K562 (cell line): ENCODE measurements around the gene FARSA. TPM values are rescaled to one million over a fixed set of nuclear protein-coding genes. Genes with fewer than 3 reads are reported as not detected.
A peak's percentile ranks its signal among the peaks of the same experiment; 100 is the strongest.

Experiments
- ATAC-seq: fragments of 200-7000 bp; cut with Tn5 transposase; 3 replicates; pipeline ENCODE4 v1.9.1; 2020; ENCODE audit warnings: moderate library complexity
- BruUV-seq: library from RNA; stranded (reverse); fragments of 400-500 nt; replicated peaks from 2 replicates; lab custom pipeline; 2021; lab: Mats Ljungman, UMichigan
- CTCF ChIA-PET: fragments of 300-600 bp; formaldehyde crosslinking; extraction: SDS; loops from one replicate; lab custom pipeline; 2021; ENCODE audit warnings: low intra/inter-chr PET ratio; lab: Yijun Ruan, JAX
- POLR2A ChIA-PET: fragments of 300-600, 350-650 bp; sonication (Branson Sonifier 250); formaldehyde crosslinking; extraction: SDS; loops from one replicate; lab custom pipeline; 2021; ENCODE audit warnings: antibody characterized with exemption, inconsistent platforms; lab: Yijun Ruan, JAX
- DNase-seq, 4 experiments: peaks; one replicate each; pipeline versions ENCODE4 v3.0.0 to v3.0.0-alpha.2; 2011 to 2018; ENCODE audit warnings: low spot score in 3 of 4, mixed read lengths in 3 of 4; ENCODE audit errors: extremely low read depth in 1 of 4
- FAIRE-seq: peaks from 2 replicates; lab custom pipeline; 2011; peaks lifted over from hg19 to GRCh38; lab: Jason Lieb, UNC
- H2AFZ ChIP-seq: 2 replicates; pipeline ENCODE4 v1.6.0; 2011; ENCODE audit warnings: low read depth, low read length, control low read depth, inconsistent platforms
- H3K27ac ChIP-seq: fragments of 200-600 bp; 3 replicates; pipeline ENCODE4 v1.8.0; 2011; ENCODE audit warnings: low read depth, mild to moderate bottlenecking, control low read depth, inconsistent platforms, low read length, moderate library complexity, mixed read lengths; ENCODE audit errors: extremely low read depth
- H3K27me3 ChIP-seq, 2 experiments: fragments of 300-600 bp in 1 of 2; 2 replicates in 1 of 2; 3 replicates in 1 of 2; pipeline versions ENCODE4 v1.6.0 to v1.8.0; 2011; ENCODE audit warnings: inconsistent platforms in 2 of 2, low read length in 2 of 2, mild to moderate bottlenecking in 1 of 2, mixed read lengths in 1 of 2, moderate library complexity in 1 of 2; ENCODE audit not compliant: control insufficient read depth in 2 of 2, insufficient read depth in 2 of 2
- H3K36me3 ChIP-seq: fragments of 300-600 bp; 3 replicates; pipeline ENCODE4 v1.8.0; 2011; ENCODE audit warnings: mild to moderate bottlenecking, low read length, inconsistent platforms; ENCODE audit not compliant: control insufficient read depth, insufficient read depth
- H3K4me1 ChIP-seq, 2 experiments: fragments of 200-600 bp in 1 of 2; replicated peaks in 1 of 2; 2 replicates in 1 of 2; 3 replicates in 1 of 2; pipeline versions ENCODE4 v1.5.1 to v1.8.0; 2011; ENCODE audit warnings: inconsistent platforms in 2 of 2, low read length in 2 of 2, mild to moderate bottlenecking in 1 of 2, mixed read lengths in 1 of 2, moderate library complexity in 1 of 2; ENCODE audit not compliant: control insufficient read depth in 2 of 2, insufficient read depth in 2 of 2
- H3K4me2 ChIP-seq: 2 replicates; pipeline ENCODE4 v1.6.1; 2011; ENCODE audit warnings: low read length, control low read depth, inconsistent platforms, mixed read lengths; ENCODE audit not compliant: insufficient read depth
- H3K4me3 ChIP-seq: fragments of 200-600 bp; sonication (generic), shearing (Covaris generic); 2 replicates; pipeline ENCODE4 v1.5.1; 2016; ENCODE audit warnings: control low read depth, inconsistent platforms
- H3K79me2 ChIP-seq: fragments of 200-600 bp; 3 replicates; pipeline ENCODE4 v1.8.0; 2011; ENCODE audit warnings: low read length, inconsistent platforms; ENCODE audit not compliant: control insufficient read depth, insufficient read depth
- H3K9ac ChIP-seq, 2 experiments: 2 replicates each; pipeline versions ENCODE4 v1.6.0 to v1.6.1; 2011; ENCODE audit warnings: low read depth in 2 of 2, low read length in 2 of 2, control low read depth in 1 of 2, inconsistent platforms in 1 of 2, mild to moderate bottlenecking in 1 of 2, mixed read lengths in 1 of 2; ENCODE audit not compliant: insufficient read depth in 1 of 2
- H3K9me1 ChIP-seq: one replicate; pipeline ENCODE4 v1.6.0; 2011; ENCODE audit warnings: inconsistent platforms, mild to moderate bottlenecking, low read length, moderate library complexity; ENCODE audit not compliant: control insufficient read depth, insufficient read depth
- H3K9me3 ChIP-seq: replicated peaks from 2 replicates; pipeline ENCODE4 v1.5.1; 2011; ENCODE audit warnings: low read depth, low read length, inconsistent platforms; ENCODE audit not compliant: control insufficient read depth, insufficient read depth
- H4K20me1 ChIP-seq: replicated peaks from 2 replicates; pipeline ENCODE4 v1.6.1; 2011; ENCODE audit warnings: low read length, inconsistent platforms, mixed read lengths; ENCODE audit not compliant: control insufficient read depth, insufficient read depth
- ATF7 ChIP-seq: fragments of 450-650 bp; IDR thresholded peaks from 2 replicates; pipeline ENCODE4 v1.7.1; 2014; ENCODE audit warnings: mild to moderate bottlenecking, moderate library complexity
- CREB1 ChIP-seq, 2 experiments: sonication (generic) in 1 of 2; formaldehyde crosslinking in 1 of 2; IDR thresholded peaks; 2 replicates each; pipeline versions ENCODE4 v1.6.1 to v1.8.0; 2012 to 2022; ENCODE audit warnings: inconsistent platforms in 1 of 2, mild to moderate bottlenecking in 1 of 2, missing genetic modification reagents in 1 of 2, moderate library complexity in 1 of 2
- FOS ChIP-seq: IDR thresholded peaks from 3 replicates; pipeline ENCODE4 v1.6.1; 2011; ENCODE audit not compliant: insufficient read length; ENCODE audit errors: extremely low read depth
- GTF3C2 ChIP-seq: IDR thresholded peaks from 3 replicates; pipeline ENCODE4 v1.6.1; 2011; ENCODE audit warnings: borderline replicate concordance, mild to moderate bottlenecking, moderate library complexity; ENCODE audit not compliant: insufficient read length; ENCODE audit errors: extremely low read depth
- HDAC2 ChIP-seq: fragments of 450-650 bp; IDR thresholded peaks from 2 replicates; pipeline ENCODE4 v1.6.1; 2016; ENCODE audit warnings: mild to moderate bottlenecking
- ILF3 ChIP-seq: fragments of 450-650 bp; IDR thresholded peaks from 2 replicates; pipeline ENCODE4 v1.6.1; 2018; ENCODE audit warnings: antibody characterized with exemption, mild to moderate bottlenecking, moderate library complexity, borderline replicate concordance
- KLF16 ChIP-seq: IDR thresholded peaks from 2 replicates; pipeline ENCODE4 v1.6.1; 2016; ENCODE audit warnings: antibody characterized with exemption
- NR1H2 ChIP-seq: sonication (generic); formaldehyde crosslinking; IDR thresholded peaks from 2 replicates; pipeline ENCODE4 v1.4.0; 2020; ENCODE audit warnings: mild to moderate bottlenecking, missing genetic modification reagents
- POLR2AphosphoS2 ChIP-seq: IDR thresholded peaks from 2 replicates; pipeline ENCODE4 v1.6.1; 2012; ENCODE audit warnings: low read length, improper control_type of control experiment
- TBL1XR1 ChIP-seq, 2 experiments: IDR thresholded peaks; 2 replicates each; pipeline ENCODE4 v1.6.1; 2012; ENCODE audit warnings: improper control_type of control experiment in 2 of 2, low read length in 2 of 2, mild to moderate bottlenecking in 1 of 2
- TCF7 ChIP-seq: sonication (generic); IDR thresholded peaks from 2 replicates; pipeline ENCODE4 v1.6.1; 2016; ENCODE audit warnings: antibody characterized with exemption, borderline replicate concordance
- ZNF197 ChIP-seq: fragments of 200-800 bp; sonication (Bioruptor generic); IDR thresholded peaks from 2 replicates; pipeline ENCODE4 v1.6.1; 2016; ENCODE audit warnings: low read depth, missing genetic modification characterization, missing compliant biosample characterization
- ZNF408 ChIP-seq: fragments of 250-450 bp; sonication (Bioruptor Pico); IDR thresholded peaks from 2 replicates; pipeline ENCODE4 v1.4.0; 2020; ENCODE audit warnings: low read depth, mild to moderate bottlenecking, moderate library complexity
- WGBS: fragments of 100-300 bp; shearing (Covaris generic); methylation state at CpG from one replicate; pipeline ENCODE4 v1.1.6; 2016; ENCODE audit warnings: low coverage, mixed read lengths; ENCODE audit not compliant: insufficient coverage; ENCODE audit errors: missing lambda C conversion rate; 5-methylcytosine and 5-hydroxymethylcytosine counted together
- in situ Hi-C: fragments of 300-500 bp; cut with MboI; formaldehyde crosslinking; loops from 4 replicates; pipeline ENCODE4 v1.15.0; 2018; ENCODE audit warnings: inconsistent platforms, mixed read lengths
- intact Hi-C: fragments of 100-400 bp; cut with micrococcal nuclease; formaldehyde crosslinking; loops from 2 replicates; pipeline ENCODE4 v1.14.2; 2022
- polyA plus RNA-seq, 8 experiments: library from polyadenylated mRNA; depleted of rRNA in 4 of 8; stranded (reverse) in 5 of 8; unstranded in 3 of 8; fragments of >200 nt; fragmentation: Nextera tagmentation in 2 of 8; fragmentation: Illumina TruSeq in 1 of 8; extraction: Ambion mirVana in 2 of 8; extraction: Trizol in 1 of 8; gene quantifications; 2 replicates each; pipeline versions ENCODE4 v1.2.1 to v1.2.3, GENCODE V29; 2011 to 2014; ENCODE audit warnings: inconsistent platforms in 1 of 8, missing spikeins in 1 of 8
- total RNA-seq, 7 experiments: library from RNA; depleted of rRNA in 6 of 7; stranded (reverse); fragments of >200 nt in 6 of 7; fragmentation: Illumina TruSeq in 2 of 7; extraction: Trizol in 2 of 7; gene quantifications; 2 replicates each; pipeline versions ENCODE4 v1.2.1 to v1.2.3, GENCODE V29; 2011 to 2021; ENCODE audit warnings: low replicate concordance in 1 of 7
- TF ChIP-seq, protein P1 (sequence below): fragments of 250-450 bp; sonication (Bioruptor Pico); IDR thresholded peaks from 2 replicates; pipeline ENCODE4 v1.5.0; 2021
- TF ChIP-seq, protein P2 (sequence below): IDR thresholded peaks from 2 replicates; pipeline ENCODE4 v1.6.1; 2011; ENCODE audit not compliant: insufficient read length; ENCODE audit errors: extremely low read depth
- TF ChIP-seq, protein P3 (sequence below): sonication (generic); formaldehyde crosslinking; IDR thresholded peaks from 2 replicates; pipeline ENCODE4 v1.8.0; 2022; ENCODE audit warnings: mild to moderate bottlenecking, missing genetic modification reagents, borderline replicate concordance

The FARSA gene
- total and polyA plus RNA-seq, 9 of the 15 experiments (the other 6 are each of a cell fraction or from before 2014, with no cell fraction given) = 25.2 to 237 (median 89.6) TPM

DNA sequence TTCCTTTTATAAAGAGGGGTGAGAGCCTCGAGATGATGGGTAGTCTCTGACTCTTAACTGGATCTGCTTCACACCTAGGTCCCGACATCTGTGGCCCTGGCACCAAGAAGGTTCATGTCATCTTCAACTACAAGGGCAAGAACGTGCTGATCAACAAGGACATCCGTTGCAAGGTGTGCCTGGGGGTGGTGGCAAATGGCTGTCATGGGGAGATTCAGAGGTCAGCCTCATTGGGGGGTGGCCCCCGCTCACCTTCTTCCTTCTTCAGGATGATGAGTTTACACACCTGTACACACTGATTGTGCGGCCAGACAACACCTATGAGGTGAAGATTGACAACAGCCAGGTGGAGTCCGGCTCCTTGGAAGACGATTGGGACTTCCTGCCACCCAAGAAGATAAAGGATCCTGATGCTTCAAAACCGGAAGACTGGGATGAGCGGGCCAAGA is 6.5 kb upstream of the FARSA start:
- intact Hi-C loops (loop anchor here (5.0 kb wide), 1 partner anchor 53 kb away; the partner anchor contains the start of gene KLF1), in situ Hi-C loops (no loop called here)
- Histone ChIP-seq H2AFZ (no peak overlapping the region), H3K27me3 (no peaks in the 10 kb centered on the region), H3K36me3 (peaks cover 60% of the 10 kb centered on the region), H4K20me1 (peaks cover 31% of the 10 kb centered on the region), H3K4me1 (peaks cover 29 to 44% of the 10 kb centered on the region in 2 experiments), H3K9me3 (no peaks in the 10 kb centered on the region), H3K4me2 (peak overlapping the region; percentile 98), H3K9me1 (peaks cover 8% of the 10 kb centered on the region), H3K27ac (peak overlapping the region; percentile 60), H3K9ac (peak overlapping the region; percentile 83 to 99), H3K79me2 (peaks cover 51% of the 10 kb centered on the region), H3K4me3 (peak overlapping the region; percentile 90)
- no TSS peak for BruUV-seq
- ChIA-PET POLR2A (interaction anchor here (0.9 to 1.7 kb wide), 3 partner anchors 8 to 163 kb away, joined by 3 to 5 read pairs (median 5); no protein-coding TSS in a partner anchor), CTCF (no interaction called here)
- DNase-seq (peak in 1 of 4 experiments; percentile 13), FAIRE-seq (no peak), ATAC-seq (no peak)
- 53% methylated on average over 10 of the region's 10 CpGs for WGBS
- TF ChIP-seq ZNF197 (CRISPR knock-in tag) = no peak
- TF ChIP-seq, protein P1, sequence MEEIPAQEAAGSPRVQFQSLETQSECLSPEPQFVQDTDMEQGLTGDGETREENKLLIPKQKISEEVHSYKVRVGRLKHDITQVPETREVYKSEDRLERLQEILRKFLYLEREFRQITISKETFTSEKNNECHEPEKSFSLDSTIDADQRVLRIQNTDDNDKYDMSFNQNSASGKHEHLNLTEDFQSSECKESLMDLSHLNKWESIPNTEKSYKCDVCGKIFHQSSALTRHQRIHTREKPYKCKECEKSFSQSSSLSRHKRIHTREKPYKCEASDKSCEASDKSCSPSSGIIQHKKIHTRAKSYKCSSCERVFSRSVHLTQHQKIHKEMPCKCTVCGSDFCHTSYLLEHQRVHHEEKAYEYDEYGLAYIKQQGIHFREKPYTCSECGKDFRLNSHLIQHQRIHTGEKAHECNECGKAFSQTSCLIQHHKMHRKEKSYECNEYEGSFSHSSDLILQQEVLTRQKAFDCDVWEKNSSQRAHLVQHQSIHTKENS = no peak
- TF ChIP-seq TCF7 = no peak
- no peak for TF ChIP-seq NR1H2
- no peak for TF ChIP-seq ILF3
- TF ChIP-seq, protein P2, sequence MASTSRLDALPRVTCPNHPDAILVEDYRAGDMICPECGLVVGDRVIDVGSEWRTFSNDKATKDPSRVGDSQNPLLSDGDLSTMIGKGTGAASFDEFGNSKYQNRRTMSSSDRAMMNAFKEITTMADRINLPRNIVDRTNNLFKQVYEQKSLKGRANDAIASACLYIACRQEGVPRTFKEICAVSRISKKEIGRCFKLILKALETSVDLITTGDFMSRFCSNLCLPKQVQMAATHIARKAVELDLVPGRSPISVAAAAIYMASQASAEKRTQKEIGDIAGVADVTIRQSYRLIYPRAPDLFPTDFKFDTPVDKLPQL = no peak
- TF ChIP-seq GTF3C2 = no peak
- TF ChIP-seq CREB1 (IDR thresholded peaks at IDR 0.05) = no peak; the same call in 1 of the 2 replicates
- TF ChIP-seq CREB1 (CRISPR knock-in tag; IDR thresholded peaks at IDR 0.05) = no peak
- 0 out of 2 replicates have a peak, but pooled peaks have one; percentile 3 for TF ChIP-seq POLR2AphosphoS2
- TF ChIP-seq KLF16 = no peak
- TF ChIP-seq ZNF408 (CRISPR knock-in tag) = no peak
- TF ChIP-seq FOS = no peak
- no peak for TF ChIP-seq TBL1XR1 (IDR thresholded peaks at IDR 0.05; ENCODE audit: low read length in 2 of 2)
- TF ChIP-seq, protein P3, sequence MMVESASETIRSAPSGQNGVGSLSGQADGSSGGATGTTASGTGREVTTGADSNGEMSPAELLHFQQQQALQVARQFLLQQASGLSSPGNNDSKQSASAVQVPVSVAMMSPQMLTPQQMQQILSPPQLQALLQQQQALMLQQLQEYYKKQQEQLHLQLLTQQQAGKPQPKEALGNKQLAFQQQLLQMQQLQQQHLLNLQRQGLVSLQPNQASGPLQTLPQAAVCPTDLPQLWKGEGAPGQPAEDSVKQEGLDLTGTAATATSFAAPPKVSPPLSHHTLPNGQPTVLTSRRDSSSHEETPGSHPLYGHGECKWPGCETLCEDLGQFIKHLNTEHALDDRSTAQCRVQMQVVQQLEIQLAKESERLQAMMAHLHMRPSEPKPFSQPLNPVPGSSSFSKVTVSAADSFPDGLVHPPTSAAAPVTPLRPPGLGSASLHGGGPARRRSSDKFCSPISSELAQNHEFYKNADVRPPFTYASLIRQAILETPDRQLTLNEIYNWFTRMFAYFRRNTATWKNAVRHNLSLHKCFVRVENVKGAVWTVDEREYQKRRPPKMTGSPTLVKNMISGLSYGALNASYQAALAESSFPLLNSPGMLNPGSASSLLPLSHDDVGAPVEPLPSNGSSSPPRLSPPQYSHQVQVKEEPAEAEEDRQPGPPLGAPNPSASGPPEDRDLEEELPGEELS (CRISPR knock-in tag) = peak; percentile 62; the same call in 1 of the 2 replicates
- TF ChIP-seq HDAC2 = no peak
- no peak for TF ChIP-seq ATF7
